K562 (cell line): ENCODE data around the gene GPALPP1. TPM values are rescaled to one million over a fixed set of nuclear protein-coding genes. Genes with fewer than 3 reads are reported as not detected.

Experiments
- ARID3A ChIP-seq: IDR thresholded peaks from 2 replicates; pipeline ENCODE4 v1.6.1; 2012; ENCODE audit warnings: low read depth, low read length, improper control_type of control experiment, borderline replicate concordance
- CHD7 ChIP-seq: fragments of 200-600 bp; sonication (generic); IDR thresholded peaks from one replicate; pipeline ENCODE4 v1.6.1; 2012; ENCODE audit warnings: mild to moderate bottlenecking, low read depth, low read length, inconsistent platforms
- NR2F6 ChIP-seq: fragments of 450-650 bp; formaldehyde crosslinking; IDR thresholded peaks from 2 replicates; pipeline ENCODE4 v1.4.0; 2020; ENCODE audit warnings: mild to moderate bottlenecking
- SMAD1 ChIP-seq: fragments of 150-350 bp; IDR thresholded peaks from 2 replicates; pipeline ENCODE4 v1.6.1; 2014; ENCODE audit warnings: low read length, low read depth; ENCODE audit not compliant: partially characterized antibody
- SNIP1 ChIP-seq: fragments of 450-650 bp; IDR thresholded peaks from 2 replicates; pipeline ENCODE4 v1.7.1; 2017; ENCODE audit warnings: low read depth, mild to moderate bottlenecking
- ZNF780A ChIP-seq: fragments of 250-450 bp; sonication (Bioruptor Pico); IDR thresholded peaks from 2 replicates; pipeline ENCODE4 v1.5.0; 2021; ENCODE audit warnings: mild to moderate bottlenecking
- polyA plus RNA-seq, 8 experiments: library from polyadenylated mRNA; depleted of rRNA in 4 of 8; stranded (reverse) in 5 of 8; unstranded in 3 of 8; fragments of >200 nt; fragmentation: Nextera tagmentation in 2 of 8; fragmentation: Illumina TruSeq in 1 of 8; extraction: Ambion mirVana in 2 of 8; extraction: Trizol in 1 of 8; gene quantifications; 2 replicates each; pipeline versions ENCODE4 v1.2.1 to v1.2.3, GENCODE V29; 2011 to 2014; ENCODE audit warnings: inconsistent platforms in 1 of 8, missing spikeins in 1 of 8
- total RNA-seq, 7 experiments: library from RNA; depleted of rRNA in 6 of 7; stranded (reverse); fragments of >200 nt in 6 of 7; fragmentation: Illumina TruSeq in 2 of 7; extraction: Trizol in 2 of 7; gene quantifications; 2 replicates each; pipeline versions ENCODE4 v1.2.1 to v1.2.3, GENCODE V29; 2011 to 2021; ENCODE audit warnings: low replicate concordance in 1 of 7
- TF ChIP-seq, protein P1 (sequence below): sonication (generic); formaldehyde crosslinking; IDR thresholded peaks from 2 replicates; pipeline ENCODE4 v1.8.0; 2023; ENCODE audit warnings: mild to moderate bottlenecking, missing genetic modification reagents

GPALPP1 gene
- total and polyA plus RNA-seq, 9 of the 15 experiments (the other 6 are each of a cell fraction or from before 2014, with no cell fraction given), result 8.1 to 22.3 (median 18.5) TPM

DNA sequence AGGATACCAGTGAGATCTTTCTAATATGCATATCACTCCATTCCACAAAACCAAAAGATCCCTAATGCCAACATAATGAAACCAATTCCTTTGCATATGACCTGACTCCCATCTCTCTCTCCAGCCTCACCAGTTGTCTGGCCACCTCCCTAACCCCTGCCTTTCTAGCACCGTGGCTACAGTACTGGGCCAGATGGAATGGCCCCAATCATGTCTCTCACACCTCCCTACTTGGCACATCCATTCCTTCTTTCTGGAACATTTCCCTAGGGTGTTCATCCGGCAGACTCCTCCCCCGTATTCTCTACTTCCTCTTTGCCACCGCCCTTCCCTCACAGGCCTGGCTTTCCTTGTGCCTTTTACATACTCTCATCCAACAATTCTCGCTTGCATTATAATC lies 62.0 kb downstream of the GPALPP1 start (continued):
- no peak for TF ChIP-seq SMAD1
- TF ChIP-seq CHD7, result no peak
- no peak for TF ChIP-seq ARID3A
- TF ChIP-seq, protein P1, sequence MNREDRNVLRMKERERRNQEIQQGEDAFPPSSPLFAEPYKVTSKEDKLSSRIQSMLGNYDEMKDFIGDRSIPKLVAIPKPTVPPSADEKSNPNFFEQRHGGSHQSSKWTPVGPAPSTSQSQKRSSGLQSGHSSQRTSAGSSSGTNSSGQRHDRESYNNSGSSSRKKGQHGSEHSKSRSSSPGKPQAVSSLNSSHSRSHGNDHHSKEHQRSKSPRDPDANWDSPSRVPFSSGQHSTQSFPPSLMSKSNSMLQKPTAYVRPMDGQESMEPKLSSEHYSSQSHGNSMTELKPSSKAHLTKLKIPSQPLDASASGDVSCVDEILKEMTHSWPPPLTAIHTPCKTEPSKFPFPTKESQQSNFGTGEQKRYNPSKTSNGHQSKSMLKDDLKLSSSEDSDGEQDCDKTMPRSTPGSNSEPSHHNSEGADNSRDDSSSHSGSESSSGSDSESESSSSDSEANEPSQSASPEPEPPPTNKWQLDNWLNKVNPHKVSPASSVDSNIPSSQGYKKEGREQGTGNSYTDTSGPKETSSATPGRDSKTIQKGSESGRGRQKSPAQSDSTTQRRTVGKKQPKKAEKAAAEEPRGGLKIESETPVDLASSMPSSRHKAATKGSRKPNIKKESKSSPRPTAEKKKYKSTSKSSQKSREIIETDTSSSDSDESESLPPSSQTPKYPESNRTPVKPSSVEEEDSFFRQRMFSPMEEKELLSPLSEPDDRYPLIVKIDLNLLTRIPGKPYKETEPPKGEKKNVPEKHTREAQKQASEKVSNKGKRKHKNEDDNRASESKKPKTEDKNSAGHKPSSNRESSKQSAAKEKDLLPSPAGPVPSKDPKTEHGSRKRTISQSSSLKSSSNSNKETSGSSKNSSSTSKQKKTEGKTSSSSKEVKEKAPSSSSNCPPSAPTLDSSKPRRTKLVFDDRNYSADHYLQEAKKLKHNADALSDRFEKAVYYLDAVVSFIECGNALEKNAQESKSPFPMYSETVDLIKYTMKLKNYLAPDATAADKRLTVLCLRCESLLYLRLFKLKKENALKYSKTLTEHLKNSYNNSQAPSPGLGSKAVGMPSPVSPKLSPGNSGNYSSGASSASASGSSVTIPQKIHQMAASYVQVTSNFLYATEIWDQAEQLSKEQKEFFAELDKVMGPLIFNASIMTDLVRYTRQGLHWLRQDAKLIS (CRISPR knock-in tag), result no peak
- no peak for TF ChIP-seq NR2F6 (CRISPR knock-in tag)
- no peak for TF ChIP-seq ZNF780A
- no peak for TF ChIP-seq SNIP1
- TF ChIP-seq, all 486 proteins: peak for 0
